GM12874 (cell line): ENCODE data around the gene GKN2.

Experiments
- CTCF ChIP-seq: IDR thresholded peaks from 2 replicates; pipeline ENCODE4 v1.5.1; 2011; ENCODE audit warnings: low read depth, mild to moderate bottlenecking, control low read depth, low read length, moderate library complexity; ENCODE audit not compliant: insufficient read depth

Gene GKN2

GRCh38 chr2:68911246-68911645 is 41.4 kb downstream of the GKN2 start:
- no peak for TF ChIP-seq CTCF

- TF ChIP-seq CTCF, result peak; percentile 79
These were observed 42.7 kb downstream of the GKN2 start for GRCh38 chr2:68909793-68910674.

- no peak for TF ChIP-seq CTCF
These were observed 44.2 kb downstream of the GKN2 start for GRCh38 chr2:68908392-68908970.

- no peak for TF ChIP-seq CTCF
These were observed 44.8 kb downstream of the GKN2 start for GRCh38 chr2:68907920-68908253.

GRCh38 chr2:68907232-68907919 is 45.3 kb downstream of the GKN2 start:
- no peak for TF ChIP-seq CTCF

GRCh38 chr2:68906716-68907115 is 46.0 kb downstream of the GKN2 start:
- no peak for TF ChIP-seq CTCF

GRCh38 chr2:68905116-68905515 is 47.6 kb downstream of the GKN2 start:
- no peak for TF ChIP-seq CTCF
